SU-DHL-6 (cell line): ENCODE measurements around the gene JAK1.

Source experiments
- CTCF ChIP-seq: fragments of 200-600 bp; sonication (generic); IDR thresholded peaks from one replicate; pipeline ENCODE4 v1.5.1; 2017; ENCODE audit warnings: antibody characterized with exemption, mild to moderate bottlenecking, low read length, moderate library complexity; ENCODE audit not compliant: insufficient read depth, poor library complexity, severe bottlenecking
- EZH2phosphoT487 ChIP-seq: fragments of 200-600 bp; sonication (generic), shearing (Covaris generic); conservative IDR thresholded peaks from 2 replicates; pipeline ENCODE4 v1.6.1; 2018; ENCODE audit warnings: mild to moderate bottlenecking, antibody characterized with exemption, low read length, moderate library complexity, mixed read lengths

DNA sequence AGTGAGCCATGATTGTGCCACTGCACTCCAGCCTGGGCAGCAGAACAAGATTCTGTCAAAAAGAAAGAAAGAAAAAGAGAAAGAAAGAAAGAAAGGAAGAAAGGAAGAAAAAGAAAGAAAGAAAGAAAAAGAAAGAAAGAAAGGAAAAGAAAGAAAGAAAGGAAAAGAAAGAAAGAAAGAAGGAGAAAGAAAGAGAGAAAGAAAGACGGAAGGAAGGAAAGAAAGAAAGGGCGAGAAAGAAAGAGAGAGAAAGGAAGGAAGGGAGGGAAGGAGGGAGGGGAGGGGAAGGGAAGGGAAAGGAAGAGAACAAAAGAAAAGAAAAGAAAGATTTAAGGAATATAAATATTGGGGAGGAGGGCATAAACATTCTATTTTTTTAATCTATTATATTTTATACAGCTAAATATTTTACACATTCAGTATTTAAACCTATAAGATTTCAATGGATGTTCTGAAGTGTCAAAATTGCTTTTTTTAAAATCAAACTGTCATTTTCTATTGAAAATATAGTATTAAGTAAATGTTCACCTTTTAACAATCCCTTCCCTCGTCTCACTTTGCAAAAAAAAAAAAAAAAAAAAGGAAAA, 6.8 kb upstream of the JAK1 start:
- no peak for TF ChIP-seq CTCF
- TF ChIP-seq EZH2phosphoT487 = no peak
